Cortex of kidney (tissue), 1 donor: ENCODE measurements around the gene SLC12A7.
"Not testable (repeated sequence)": the region's sequence is repeated elsewhere in the genome, so short reads cannot be mapped to it uniquely, and the experiment has no call there.

Source experiments
- DNase-seq: peaks from one replicate; lab custom pipeline; 2025; lab: John Stamatoyannopoulos, UW

Gene SLC12A7

GRCh38 chr5:1095990-1096363 lies 15.9 kb downstream of the SLC12A7 start:
- no peak for DNase-seq

GRCh38 chr5:1095302-1095989 lies 16.4 kb downstream of the SLC12A7 start:
- no peak for DNase-seq

- no peak for DNase-seq
Observed at GRCh38 chr5:1094670-1095190, 17.1 kb downstream of the SLC12A7 start.

- no peak for DNase-seq
Observed at GRCh38 chr5:1093361-1093760, 18.5 kb downstream of the SLC12A7 start.

- DNase-seq = no peak
Observed at GRCh38 chr5:1092122-1092521, 19.7 kb downstream of the SLC12A7 start.

- no peak for DNase-seq
Observed at GRCh38 chr5:1091632-1092031, 20.2 kb downstream of the SLC12A7 start.

GRCh38 chr5:1090538-1090937 lies 21.3 kb downstream of the SLC12A7 start:
- no peak for DNase-seq

- DNase-seq = no peak
Observed at GRCh38 chr5:1089621-1090040, 22.2 kb downstream of the SLC12A7 start.

- DNase-seq = no peak
Observed at GRCh38 chr5:1089146-1089545, 22.7 kb downstream of the SLC12A7 start.

- no peak for DNase-seq
Observed at GRCh38 chr5:1088726-1089125, 23.1 kb downstream of the SLC12A7 start.

GRCh38 chr5:1088031-1088430 lies 23.8 kb downstream of the SLC12A7 start:
- no peak for DNase-seq

GRCh38 chr5:1087428-1087827 lies 24.4 kb downstream of the SLC12A7 start:
- DNase-seq = no peak

- no peak for DNase-seq
Observed at GRCh38 chr5:1086871-1087270, 25.0 kb downstream of the SLC12A7 start.

GRCh38 chr5:1086137-1086536 lies 25.7 kb downstream of the SLC12A7 start:
- DNase-seq = no peak

- DNase-seq = no peak
Observed at GRCh38 chr5:1085391-1085790, 26.5 kb downstream of the SLC12A7 start.

GRCh38 chr5:1083823-1084605 lies 27.8 kb downstream of the SLC12A7 start:
- DNase-seq = no peak

- not testable (repeated sequence) for DNase-seq
Observed at GRCh38 chr5:1083026-1083425, 28.8 kb downstream of the SLC12A7 start.

- DNase-seq = no peak
Observed at GRCh38 chr5:1081519-1081918, 30.3 kb downstream of the SLC12A7 start.

- no peak for DNase-seq
Observed at GRCh38 chr5:1080432-1080831, 31.4 kb downstream of the SLC12A7 start.

GRCh38 chr5:1079961-1080360 lies 31.9 kb downstream of the SLC12A7 start:
- DNase-seq = no peak

GRCh38 chr5:1079486-1079885 lies 32.4 kb downstream of the SLC12A7 start:
- no peak for DNase-seq

- DNase-seq = no peak
Observed at GRCh38 chr5:1078851-1079250, 33.0 kb downstream of the SLC12A7 start.

GRCh38 chr5:1078206-1078605 lies 33.7 kb downstream of the SLC12A7 start:
- DNase-seq = no peak
